GM19467 (cell line): ENCODE measurements around the gene LRCH1.

Experiments used
- ATAC-seq: cut with Tn5 transposase; IDR thresholded peaks from one replicate; pipeline ENCODE4 v1.9.1; 2021; ENCODE audit warnings: mild to moderate bottlenecking, moderate library complexity; ENCODE audit not compliant: unreplicated experiment

Gene LRCH1

GRCh38 chr13:46592385-46592784 lies 39.4 kb downstream of the LRCH1 start:
- no peak for ATAC-seq

DNA sequence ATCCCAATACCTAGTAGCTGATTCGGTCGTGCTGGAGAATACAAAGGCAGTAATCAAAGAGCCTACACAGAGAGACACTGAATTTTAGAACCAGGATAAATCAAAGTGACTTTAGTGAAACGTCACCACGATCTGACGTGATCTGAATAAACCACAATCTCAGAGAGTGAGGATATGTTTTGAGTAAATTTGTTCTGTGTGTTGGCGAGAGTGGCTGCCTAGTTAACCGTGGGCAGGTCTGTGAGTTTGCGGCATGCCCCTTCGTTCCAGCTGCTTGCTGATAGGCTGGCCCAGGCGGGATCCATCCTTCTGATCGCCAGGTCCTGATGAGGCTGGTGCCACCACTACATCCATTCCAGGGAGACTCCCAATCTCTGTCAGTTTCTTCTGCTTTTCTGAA lies 40.4 kb downstream of the LRCH1 start:
- no peak for ATAC-seq

GRCh38 chr13:46594374-46595078 lies 41.6 kb downstream of the LRCH1 start:
- no peak for ATAC-seq

DNA sequence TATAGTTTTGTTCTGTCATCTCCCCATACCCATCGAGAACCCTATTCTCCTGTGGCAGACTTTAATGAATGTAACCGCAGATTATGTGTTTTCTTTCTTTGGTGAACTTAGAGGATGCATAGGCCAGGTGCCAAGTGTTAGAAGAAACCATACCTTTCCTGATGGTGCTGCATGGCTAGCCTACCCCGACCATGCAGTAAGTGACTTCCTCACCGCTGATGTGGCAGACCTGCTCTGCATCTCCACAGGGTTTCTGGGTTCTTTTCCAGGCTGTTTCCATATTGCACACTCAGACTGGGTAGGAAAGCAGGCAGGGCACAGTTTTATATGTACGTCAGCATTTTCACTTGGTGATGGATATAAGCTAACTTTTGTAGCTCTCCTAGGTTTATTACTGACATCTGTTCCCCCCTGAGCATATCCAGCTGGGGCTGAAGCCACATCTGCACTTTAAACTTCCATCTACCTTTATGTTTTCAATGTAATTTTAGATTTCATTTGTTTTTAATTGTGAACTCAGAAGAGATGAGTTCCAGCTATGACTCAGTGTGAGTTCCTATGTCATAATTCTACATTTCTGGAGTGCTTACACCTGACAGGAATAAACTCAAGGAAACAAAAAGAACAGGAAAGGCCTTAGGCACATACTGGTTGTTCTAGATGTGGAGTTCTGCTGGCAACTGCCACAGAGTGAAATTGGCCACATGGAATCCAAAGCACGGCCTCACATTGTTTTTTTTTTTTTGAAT lies 42.3 kb downstream of the LRCH1 start:
- ATAC-seq: peak; percentile 45

- ATAC-seq: no peak
Observed at GRCh38 chr13:46595885-46596275, 42.9 kb downstream of the LRCH1 start.

- ATAC-seq: no peak
Observed at GRCh38 chr13:46596466-46596865, 43.5 kb downstream of the LRCH1 start.

DNA sequence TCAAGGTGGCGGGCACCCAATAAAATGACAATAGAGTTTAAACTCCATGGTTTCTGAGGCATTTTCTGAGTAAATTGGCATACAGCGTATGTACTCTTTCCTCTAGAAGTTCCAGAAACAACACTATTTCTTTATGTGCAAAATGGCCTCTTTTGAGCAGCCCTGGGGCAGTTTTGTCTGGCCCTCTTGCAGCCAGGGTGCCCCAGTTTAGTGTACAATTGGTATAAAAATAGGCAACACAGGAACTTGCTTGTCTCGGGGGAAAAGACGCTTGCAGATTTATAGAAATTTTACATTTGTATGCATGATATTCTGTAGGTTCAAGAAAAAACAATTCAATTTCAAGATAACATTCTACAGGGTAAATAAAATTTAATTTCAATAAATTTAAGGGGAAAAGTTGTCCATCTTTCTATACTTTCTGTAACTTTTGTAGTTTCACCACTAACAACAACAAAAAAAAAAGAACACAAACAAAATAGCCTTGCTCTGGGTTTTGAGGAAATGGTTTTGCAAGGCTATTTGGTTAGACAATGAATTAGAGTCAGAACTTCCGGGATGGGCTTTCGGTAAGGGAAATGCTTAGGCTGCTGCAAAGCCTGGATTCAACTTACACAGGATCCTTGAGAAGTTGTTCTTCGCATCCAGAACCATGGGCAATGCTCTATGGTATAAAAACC lies 45.3 kb downstream of the LRCH1 start:
- ATAC-seq: peak; percentile 32

- ATAC-seq: peak; percentile 42
Observed at GRCh38 chr13:46598820-46599180, 45.8 kb downstream of the LRCH1 start.

DNA sequence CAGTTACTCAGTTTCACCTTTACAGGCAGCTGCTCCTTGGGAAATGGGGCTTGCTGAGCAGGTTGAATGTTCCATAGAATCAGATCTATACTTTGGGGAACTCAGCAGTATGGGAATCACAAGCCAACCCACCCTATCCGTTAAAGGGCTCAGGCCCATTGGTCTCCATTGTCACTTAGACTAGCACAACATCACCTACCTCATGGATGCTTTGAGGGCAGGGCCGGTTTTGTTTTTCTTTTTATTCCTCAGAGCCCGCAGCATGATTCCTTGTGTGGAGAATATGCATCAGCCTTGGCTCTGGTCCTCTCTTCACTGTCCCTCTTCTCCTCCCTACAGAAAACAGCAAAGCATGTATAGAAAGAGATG lies 48.0 kb downstream of the LRCH1 start:
- ATAC-seq: no peak

DNA sequence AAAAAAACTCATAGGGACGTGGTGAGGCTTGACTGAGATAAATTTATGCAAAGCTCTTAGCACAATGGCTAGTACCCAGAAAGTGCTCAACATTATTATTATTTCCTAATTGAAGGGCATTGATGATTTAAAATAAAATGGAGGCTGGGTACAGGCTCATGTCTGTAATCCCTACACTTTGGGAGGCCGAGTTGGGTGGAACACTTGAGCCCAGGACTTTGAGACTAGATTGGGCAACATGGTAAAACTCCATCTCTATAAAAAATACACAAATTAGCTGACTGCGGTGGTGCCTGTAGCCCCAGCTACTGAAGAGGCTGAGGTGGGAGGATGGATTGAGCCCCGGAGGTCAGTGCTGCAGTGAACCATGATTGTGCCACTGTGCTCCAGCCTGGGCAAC lies 49.6 kb downstream of the LRCH1 start:
- ATAC-seq: no peak

DNA sequence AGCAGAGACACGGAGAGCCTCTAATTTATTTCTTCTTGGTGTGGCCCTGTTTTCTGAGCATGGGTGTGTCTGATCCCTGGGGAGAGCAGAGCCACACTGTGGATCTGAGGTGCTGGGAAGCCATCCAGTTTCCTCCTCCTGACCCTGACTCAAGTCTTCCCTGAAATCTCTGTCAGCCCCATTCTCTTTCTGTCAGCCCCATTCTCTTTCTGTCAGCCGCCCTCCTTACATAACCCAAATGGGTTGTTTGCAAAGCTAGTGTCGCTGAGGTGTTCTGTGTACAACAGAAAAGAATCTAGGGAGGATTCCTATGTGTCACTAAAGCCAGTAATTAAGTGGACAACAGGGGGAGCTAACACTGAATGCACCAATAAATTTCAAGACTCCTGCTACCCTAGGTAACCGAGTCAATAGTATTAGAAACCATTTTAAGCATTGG lies 50.2 kb downstream of the LRCH1 start:
- no peak for ATAC-seq

GRCh38 chr13:46604226-46604990 lies 51.4 kb downstream of the LRCH1 start:
- no peak for ATAC-seq

- ATAC-seq: no peak
Observed at GRCh38 chr13:46605076-46605824, 52.3 kb downstream of the LRCH1 start.

DNA sequence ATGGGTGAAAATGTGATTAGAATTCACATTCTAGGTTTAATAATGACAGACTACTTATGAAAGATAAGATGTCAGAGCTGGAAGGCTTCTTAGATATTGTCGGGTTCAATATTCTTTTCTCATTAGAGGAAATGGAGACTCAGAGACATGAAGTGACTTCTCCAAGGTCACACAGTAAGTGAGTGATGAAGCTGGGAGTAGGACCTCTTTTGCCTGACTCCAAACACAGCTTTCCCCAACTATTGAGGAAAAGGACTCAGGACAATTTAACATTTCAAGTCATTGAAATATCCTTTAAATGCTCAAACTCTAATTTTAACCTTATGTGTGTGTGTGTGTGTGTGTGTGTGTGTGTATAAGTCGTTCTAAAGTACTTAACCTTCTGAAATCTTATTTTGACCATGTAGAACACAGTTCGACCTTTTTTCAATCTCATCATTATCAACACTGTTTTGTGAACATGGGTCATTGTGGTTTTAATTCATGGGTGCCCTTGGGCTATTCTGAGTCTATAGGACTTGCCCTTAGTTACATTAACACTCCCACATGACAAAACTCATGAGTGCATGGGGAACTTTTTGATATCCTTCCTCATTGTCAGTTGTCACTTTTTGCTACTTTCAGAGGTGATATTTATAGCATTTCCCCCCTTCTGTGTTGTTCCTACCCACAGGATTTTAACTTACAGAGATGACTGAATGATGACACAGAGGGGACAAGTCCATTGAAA lies 53.0 kb downstream of the LRCH1 start:
- no peak for ATAC-seq

DNA sequence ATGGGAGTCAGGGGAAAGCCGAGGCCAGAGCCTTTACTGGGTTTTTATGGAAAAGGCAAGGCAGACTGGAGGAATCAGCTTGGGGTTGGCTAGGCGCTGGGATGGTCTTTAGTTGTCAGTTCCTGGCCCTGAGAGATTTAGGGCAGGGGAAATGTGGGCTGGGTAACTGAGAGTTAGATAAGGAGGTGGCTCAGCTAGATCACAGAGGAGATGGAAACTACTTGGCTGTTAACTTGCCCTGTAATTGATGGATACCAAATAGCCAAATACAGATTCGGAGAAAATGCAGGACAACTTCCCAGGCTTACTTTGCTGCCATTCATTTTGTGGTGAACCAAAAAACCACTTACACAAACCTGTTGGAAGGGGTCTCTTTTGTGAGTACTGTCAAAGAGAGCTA lies 54.0 kb downstream of the LRCH1 start:
- no peak for ATAC-seq

- peak; percentile 51 for ATAC-seq
Observed at GRCh38 chr13:46607768-46608564, 55.0 kb downstream of the LRCH1 start.

GRCh38 chr13:46609052-46609451 lies 56.1 kb downstream of the LRCH1 start:
- ATAC-seq: no peak

GRCh38 chr13:46609726-46610125 lies 56.8 kb downstream of the LRCH1 start:
- no peak for ATAC-seq

- no peak for ATAC-seq
Observed at GRCh38 chr13:46612267-46612666, 59.3 kb downstream of the LRCH1 start.
